HG02970 (cell line): ENCODE measurements around the gene NRM.
"Not testable (repeated sequence)": the region's sequence is repeated elsewhere in the genome, so short reads cannot be mapped to it uniquely, and the experiment has no call there.

ENCODE experiments used
- ATAC-seq: cut with Tn5 transposase; IDR thresholded peaks from one replicate; pipeline ENCODE4 v1.9.1; 2021; ENCODE audit warnings: mild to moderate bottlenecking, moderate library complexity, moderate number of reproducible peaks; ENCODE audit not compliant: unreplicated experiment, low FRiP score

The NRM gene

GRCh38 chr6:30672445-30673253 is 18.1 kb downstream of the NRM start, which contains the start of gene DHX16:
Gene DHX16 (minus strand): TSS chr6:30673006. CDS start chr6:30672841, 165 bp downstream.
- ATAC-seq, result peak; percentile 84

GRCh38 chr6:30670760-30671527 is 19.8 kb downstream of the NRM start:
- no peak for ATAC-seq

GRCh38 chr6:30666300-30666699 is 24.5 kb downstream of the NRM start:
- ATAC-seq, result not testable (repeated sequence)

GRCh38 chr6:30664994-30665767 is 25.6 kb downstream of the NRM start:
- ATAC-seq, result no peak

- not testable (repeated sequence) for ATAC-seq
Observed at GRCh38 chr6:30657922-30658321, 32.9 kb downstream of the NRM start.

GRCh38 chr6:30657454-30657853 is 33.3 kb downstream of the NRM start:
- ATAC-seq, result no peak

- no peak for ATAC-seq
Observed at GRCh38 chr6:30656513-30656912, 34.3 kb downstream of the NRM start.

- no peak for ATAC-seq
Observed at GRCh38 chr6:30655743-30656094, 35.1 kb downstream of the NRM start.

GRCh38 chr6:30654798-30655742 is 35.7 kb downstream of the NRM start:
- no peak for ATAC-seq

- ATAC-seq, result no peak
Observed at GRCh38 chr6:30651143-30651542, 39.6 kb downstream of the NRM start.

- ATAC-seq, result peak; percentile 60
Observed at GRCh38 chr6:30647242-30648116, 43.3 kb downstream of the NRM start.

GRCh38 chr6:30646450-30647241 is 44.1 kb downstream of the NRM start, which contains the start of gene C6orf136:
Gene C6orf136 (plus strand): TSS chr6:30647133. CDS start chr6:30647232, 99 bp downstream.
- ATAC-seq, result peak; percentile 53

GRCh38 chr6:30645989-30646388 is 44.8 kb downstream of the NRM start:
- ATAC-seq, result no peak

GRCh38 chr6:30644769-30645168 is 46.0 kb downstream of the NRM start:
- ATAC-seq, result no peak

- ATAC-seq, result no peak
Observed at GRCh38 chr6:30643656-30644055, 47.1 kb downstream of the NRM start.

- no peak for ATAC-seq
Observed at GRCh38 chr6:30641048-30641447, 49.7 kb downstream of the NRM start.

GRCh38 chr6:30640481-30640880 is 50.3 kb downstream of the NRM start:
- ATAC-seq, result no peak
